ENCODE results near the gene DCPS.
"Not testable (repeated sequence)": the region's sequence is repeated elsewhere in the genome, so short reads cannot be mapped to it uniquely, and the experiment has no call there.

Gene DCPS

DNA sequence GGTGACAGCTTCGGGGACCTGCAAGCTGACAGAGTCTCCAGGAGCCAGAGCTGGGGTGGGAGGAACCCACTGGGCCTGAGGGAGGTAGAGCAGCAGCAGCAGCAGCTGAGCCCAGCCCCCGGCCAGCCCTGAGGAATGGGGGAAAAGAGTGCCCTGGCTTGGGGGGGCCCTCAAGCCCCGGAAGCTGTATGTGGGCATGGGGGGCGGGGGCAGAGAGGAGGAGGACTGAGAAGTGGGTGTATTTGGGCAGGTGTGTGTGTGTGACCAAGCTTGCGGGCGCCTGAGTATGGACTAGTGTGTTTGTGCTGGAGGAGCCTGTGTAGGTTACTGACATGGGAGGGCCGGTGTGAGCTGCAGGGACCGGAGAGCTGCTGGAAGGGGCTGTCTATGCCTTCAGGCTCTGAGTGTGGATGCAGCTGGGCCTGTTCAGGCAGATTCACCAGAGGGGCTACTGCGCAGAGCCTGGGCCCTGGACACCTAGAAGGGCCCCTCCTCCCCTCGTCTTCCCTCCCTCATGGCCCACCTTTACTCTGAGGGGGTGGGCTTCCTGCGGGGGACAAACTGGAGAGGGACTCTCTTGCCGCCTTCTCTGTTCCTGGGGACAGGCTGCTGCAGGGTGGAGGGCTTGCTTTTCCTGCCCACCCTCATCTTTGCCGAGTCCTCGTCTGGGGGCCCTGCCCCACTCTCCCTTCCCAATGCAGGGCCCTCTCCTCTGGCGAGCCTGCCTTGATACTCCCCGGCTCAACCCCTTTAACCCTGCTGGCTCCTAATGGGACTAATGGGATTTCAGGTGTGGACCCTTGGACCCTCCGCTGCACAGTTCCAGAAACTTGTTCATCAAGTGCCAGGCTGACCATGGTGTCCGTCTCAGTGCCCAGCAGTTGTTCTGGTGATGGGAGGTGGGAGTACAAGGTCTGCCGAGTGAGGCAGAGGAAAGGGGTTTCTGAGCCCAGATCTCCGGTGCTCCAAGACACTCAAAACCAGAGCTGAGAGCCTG lies 79.8 kb downstream of the DCPS start:
- no peak for DNase-seq (ENCODE audit: low read depth)

GRCh38 chr11:126384449-126385070 lies 80.7 kb downstream of the DCPS start:
- DNase-seq (ENCODE audit: low read depth): no peak

GRCh38 chr11:126385991-126386728 lies 82.3 kb downstream of the DCPS start:
- no peak for DNase-seq (ENCODE audit: low read depth)

GRCh38 chr11:126386729-126387071 lies 82.8 kb downstream of the DCPS start:
- not testable (repeated sequence) for DNase-seq (ENCODE audit: low read depth)

DNA sequence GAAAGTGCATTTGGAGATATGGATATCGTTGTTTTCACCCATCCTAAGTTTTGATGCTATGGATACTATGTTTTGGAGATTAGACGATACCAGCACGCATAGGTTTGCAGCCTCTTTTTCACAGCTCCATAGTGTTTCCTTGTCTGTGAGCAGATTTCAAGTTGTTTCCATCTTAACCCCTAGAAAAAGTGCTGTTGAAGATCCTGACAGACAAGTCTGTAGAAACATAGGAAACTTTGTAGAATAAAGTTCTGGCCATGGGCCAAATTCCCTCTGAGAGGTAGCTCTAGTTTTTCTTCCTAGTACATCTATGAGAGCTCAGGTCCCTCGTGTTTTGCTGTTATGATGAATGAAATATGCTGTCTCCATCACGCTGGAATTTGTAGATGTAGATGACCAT lies 84.0 kb downstream of the DCPS start:
- no peak for DNase-seq (ENCODE audit: low read depth)

GRCh38 chr11:126390272-126390867 lies 86.5 kb downstream of the DCPS start:
- DNase-seq (ENCODE audit: low read depth): no peak

DNA sequence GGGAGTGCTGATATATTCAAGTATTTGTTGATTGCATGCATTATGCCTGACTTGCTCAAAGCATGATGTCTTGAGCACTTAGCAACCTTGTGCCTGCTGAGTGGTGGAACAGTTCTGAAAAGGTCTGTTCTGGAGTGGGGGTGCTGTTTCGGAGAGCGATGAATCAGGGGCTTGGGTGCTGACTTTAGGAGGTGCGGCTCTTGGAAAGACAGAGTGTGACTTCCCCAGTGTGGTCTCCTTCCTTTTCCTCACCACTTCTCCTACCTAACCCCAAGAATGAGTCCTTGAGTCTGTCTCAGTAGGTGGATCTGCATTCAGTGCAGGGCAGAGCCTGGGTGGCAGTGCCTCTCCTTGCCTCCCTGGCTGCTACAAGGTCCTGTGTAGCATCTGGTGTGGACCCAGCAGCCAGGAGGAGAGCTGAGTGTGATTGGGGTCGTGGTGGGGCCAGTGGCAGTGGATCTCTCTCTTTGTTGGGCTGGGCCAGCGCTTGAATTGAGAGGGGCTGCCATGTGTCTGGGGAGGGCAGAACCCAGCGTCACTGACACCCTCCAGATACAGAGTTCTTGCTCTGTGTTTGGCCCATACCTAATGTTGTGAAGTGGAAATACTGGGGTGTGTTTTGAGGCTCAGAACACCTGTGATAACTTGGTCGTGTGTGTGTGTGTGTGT lies 87.6 kb downstream of the DCPS start:
- DNase-seq (ENCODE audit: low read depth): no peak

DNA sequence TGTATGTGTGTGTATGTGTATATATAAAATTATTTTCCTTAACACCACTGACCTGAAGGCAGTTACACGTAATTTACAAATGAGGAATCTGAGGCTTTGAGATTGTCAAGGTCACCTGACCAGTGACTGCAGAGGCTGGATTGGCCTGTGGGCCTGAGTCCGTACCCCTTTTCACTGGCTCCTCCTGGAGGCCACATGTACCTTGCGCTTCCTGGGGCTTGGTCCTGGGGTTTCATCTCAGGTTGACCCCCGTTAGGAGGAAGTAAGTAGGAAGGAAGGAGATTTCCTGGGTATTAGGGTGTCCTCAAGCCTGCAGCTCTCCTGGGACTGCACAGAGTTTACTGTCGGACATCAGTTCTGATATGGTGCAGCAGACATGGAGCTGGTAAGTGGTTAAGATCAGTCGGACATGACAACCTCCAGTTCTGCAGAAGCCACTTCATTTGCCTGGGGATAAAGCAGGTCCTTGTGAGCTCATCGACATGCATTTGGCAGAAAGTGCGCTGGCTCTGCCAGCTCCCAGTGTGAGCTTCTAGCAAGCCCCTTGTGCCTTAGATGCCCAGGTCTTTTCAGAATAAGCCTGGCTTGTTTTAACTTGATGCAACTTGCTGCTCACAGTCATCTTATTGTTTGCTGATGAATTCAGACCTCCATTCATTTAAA lies 88.2 kb downstream of the DCPS start:
- DNase-seq (ENCODE audit: low read depth): no peak

GRCh38 chr11:126392633-126393013 lies 88.8 kb downstream of the DCPS start:
- no peak for DNase-seq (ENCODE audit: low read depth)

DNA sequence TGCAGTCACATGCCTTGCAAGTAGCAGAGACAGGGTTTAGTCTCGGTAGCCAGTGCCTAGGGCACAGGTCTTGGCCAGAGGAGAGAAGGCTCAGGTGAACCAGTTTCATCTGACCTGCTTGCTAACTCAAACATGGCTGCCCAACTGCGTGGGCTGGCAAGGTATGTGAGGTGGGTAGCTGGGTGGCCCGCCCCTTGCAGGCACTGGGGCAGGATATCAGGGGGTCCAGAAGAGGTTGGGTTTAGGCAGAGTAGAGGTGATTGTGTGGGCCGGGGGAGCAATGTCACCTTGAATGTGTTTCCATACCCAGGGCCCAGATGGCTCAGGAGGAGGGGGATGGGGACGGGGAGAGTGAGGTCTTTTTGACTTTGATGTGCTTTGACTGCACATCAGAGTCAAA lies 89.3 kb downstream of the DCPS start:
- DNase-seq (ENCODE audit: low read depth): no peak

DNA sequence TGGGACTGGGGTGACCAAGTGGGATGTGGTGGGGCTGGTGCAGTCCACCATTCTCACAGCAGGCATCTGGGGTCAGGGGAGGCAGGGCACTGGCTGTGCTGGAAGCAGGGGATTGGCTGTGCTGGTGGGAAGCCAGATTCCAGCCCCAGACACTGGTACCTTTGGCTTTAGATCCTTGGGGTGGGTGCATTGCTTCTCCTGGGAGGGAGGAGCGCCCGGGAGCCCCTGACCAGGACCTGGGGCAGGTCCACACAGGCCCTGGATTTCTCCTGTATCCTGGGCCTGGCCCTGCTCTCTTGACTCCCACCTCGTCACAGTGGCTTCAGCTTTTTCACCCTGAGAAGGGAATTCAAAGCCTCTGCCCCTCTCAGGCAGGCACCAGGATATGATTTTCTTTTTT lies 90.2 kb downstream of the DCPS start:
- DNase-seq (ENCODE audit: low read depth): no peak

DNA sequence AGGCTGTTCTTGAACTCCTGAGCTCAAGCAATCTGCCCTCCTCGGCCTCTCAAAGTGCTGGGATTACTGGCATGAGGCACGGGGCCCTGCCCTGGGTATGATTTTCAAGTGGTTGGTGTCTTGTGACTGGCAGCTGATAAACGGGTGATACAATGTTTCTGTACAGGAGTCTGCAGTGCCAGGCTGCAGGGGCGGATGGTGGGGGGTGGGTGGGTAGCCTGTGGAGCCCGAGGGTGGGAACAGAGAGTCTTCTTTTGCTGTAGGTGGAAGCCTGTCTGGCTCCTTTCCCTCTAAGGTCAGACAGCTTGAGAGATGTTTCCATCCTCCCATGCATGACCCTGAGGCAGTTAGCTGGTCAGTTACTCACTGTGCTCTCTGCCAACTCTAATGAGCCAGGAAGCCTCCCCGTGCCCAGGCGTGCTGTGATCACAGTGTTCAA lies 90.8 kb downstream of the DCPS start:
- not testable (repeated sequence) for DNase-seq (ENCODE audit: low read depth)
